SIG-M5 (cell line): ENCODE results near the gene LRP3.
"Not testable (repeated sequence)": the region's sequence is repeated elsewhere in the genome, so short reads cannot be mapped to it uniquely, and the experiment has no call there.

Experiments used
- DNase-seq: peaks from one replicate; lab custom pipeline; 2025; lab: John Stamatoyannopoulos, UW

Gene LRP3

DNA sequence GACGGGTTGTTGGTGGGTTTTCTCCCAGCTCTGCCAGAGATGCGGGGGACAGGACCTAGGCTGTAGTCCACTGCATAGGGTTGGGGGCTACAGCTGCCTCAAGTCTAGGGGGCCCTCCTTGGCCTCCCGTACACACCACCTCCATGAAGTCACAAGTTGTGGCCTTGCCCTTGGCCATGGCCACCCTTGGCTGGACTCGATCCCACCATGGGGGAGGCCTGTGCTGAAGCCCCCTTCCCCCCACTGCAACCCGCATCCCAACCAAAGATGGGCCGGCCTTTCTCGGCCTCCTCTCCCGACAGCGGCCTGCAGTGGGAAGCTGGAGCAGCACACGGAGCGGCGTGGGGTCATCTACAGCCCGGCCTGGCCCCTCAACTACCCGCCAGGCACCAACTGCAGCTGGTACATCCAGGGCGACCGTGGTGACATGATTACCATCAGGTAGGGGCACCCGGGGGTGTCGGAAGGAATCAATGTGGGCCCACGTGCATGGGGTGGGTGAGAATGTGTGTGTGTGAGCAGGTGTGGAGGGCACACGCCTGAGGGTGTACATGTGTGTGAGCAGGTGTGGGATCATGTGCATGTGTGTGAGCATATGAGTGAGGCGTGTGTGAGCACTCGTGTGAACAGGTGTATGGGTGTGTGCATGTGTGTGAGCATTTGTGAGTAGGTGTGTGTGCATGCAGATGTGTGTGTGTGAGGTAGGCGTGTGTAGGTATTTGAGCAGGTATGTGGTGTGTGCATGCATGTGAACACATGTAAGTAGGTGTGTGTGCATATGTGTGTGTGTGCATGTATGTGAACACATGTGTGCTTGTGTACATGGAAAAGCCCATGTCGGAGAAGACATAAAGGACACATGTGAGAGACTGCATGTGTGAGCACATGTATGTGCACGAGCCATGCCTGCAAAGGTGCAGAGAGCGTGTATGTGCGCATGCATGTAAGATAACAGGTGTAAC is 8.7 kb downstream of the LRP3 start:
- DNase-seq = no peak

DNA sequence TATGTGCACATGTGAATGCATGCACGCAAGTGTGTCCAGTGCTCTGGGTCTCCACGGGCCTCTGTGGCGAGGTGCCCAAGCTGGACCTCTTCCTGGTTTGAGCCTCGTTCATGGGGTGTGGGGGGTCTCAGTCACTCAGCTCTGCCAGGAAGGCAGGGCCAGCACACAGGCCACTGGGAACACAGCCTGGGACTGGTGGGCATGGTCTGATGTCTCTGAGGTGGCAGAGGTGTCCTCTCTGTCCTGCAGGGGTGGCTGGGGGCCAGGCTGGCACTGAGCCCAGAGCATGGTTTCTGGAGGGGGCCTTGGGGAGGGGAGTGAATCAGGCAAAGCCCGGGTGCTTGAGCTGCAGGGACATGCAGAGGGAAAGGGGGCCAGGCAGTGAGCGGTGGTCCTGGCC is 9.4 kb downstream of the LRP3 start:
- DNase-seq = no peak

GRCh38 chr19:33204136-33204973 is 10.2 kb downstream of the LRP3 start:
- DNase-seq = no peak

DNA sequence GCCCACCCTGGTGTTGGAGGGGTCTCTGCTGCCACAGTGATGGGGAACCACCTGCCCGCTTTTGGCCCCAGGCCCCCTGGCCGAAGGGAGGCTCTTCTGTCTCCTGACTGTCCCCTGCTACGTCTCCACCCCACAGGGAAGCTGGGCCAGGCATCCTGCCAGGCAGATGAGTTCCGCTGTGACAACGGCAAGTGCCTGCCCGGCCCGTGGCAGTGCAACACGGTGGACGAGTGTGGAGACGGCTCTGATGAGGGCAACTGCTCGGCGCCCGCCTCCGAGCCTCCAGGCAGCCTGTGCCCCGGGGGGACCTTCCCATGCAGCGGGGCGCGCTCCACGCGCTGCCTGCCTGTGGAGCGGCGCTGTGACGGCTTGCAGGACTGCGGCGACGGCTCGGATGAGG is 11.0 kb downstream of the LRP3 start:
- DNase-seq = no peak

- no peak for DNase-seq
These were observed 11.6 kb downstream of the LRP3 start for GRCh38 chr19:33205531-33206260.

DNA sequence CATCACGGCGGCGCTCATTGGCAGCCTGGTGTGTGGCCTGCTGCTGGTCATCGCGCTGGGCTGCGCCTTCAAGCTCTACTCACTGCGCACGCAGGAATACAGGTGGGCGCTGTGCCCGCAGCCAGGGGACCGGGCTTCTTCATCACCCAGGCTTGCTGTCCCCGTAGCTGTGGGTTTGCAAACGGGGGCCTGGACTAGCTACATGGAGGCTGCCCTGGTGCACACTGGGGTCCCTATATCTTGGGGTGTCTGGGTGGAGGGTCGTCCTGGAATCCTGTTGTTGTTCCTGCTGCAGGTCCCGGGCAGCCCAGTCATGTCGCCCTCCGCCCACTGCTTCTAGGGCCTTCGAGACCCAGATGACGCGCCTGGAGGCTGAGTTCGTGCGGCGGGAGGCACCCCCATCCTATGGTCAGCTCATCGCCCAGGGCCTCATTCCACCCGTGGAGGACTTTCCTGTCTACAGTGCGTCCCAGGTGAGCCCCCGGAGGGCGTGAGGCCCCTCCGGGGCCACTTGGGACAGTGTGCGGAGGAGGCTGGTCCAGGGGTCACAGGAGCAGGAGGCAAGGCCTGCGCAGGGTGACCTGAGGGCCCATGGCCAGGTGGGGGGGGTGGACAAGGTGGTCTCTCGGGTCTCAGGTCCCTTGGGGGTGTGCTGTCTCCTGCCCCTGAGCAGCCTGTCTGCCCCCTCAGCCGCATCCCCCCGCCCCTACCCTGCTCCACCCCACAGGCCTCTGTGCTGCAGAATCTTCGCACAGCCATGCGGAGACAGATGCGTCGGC is 12.3 kb downstream of the LRP3 start:
- DNase-seq = no peak

GRCh38 chr19:33207040-33207620 is 13.0 kb downstream of the LRP3 start:
- DNase-seq = no peak

DNA sequence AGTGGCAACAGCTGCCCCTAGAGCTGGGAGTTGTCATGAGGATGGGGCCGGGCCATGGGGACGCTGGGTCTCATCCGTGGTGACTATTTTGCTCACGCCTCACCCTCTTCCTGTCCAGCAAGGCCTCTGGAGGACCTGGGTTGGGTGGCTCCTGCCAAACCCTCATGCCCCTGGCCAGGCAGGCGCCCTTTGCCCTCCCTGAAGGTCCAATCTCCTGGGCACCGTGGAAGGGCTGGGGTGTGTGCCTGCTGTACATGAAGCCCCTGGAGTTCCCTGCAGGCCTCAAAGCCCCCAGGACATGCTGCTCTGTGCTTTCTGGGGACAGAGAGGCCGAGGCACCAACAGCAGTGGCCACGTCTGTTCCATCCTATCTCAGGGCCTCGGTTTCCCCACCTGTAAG is 13.8 kb downstream of the LRP3 start:
- DNase-seq = no peak

DNA sequence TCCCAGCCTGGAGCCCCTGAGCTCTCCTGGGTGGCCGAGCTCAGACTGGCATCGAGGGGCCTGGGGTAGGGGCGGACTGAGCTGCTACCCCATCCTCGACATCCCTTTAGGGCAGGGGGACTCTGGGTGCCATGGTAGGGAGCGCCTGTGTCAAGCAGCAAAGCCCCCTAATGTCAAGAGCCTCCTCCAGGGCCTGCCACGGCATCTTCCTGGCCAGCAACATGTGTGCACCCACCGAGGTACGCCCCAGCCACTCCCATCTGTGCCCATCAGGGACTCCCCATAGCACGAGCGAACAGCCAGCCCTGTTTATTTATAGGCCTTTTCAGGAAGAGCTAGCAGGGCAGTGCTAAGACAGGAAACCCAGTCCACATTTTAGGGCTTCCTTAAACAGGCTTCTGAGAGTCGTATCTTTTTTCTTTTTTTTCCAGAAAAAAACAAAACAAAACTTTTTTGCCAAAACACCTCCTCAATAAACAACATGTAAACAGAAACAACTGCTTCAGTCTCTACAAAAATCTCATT is 14.3 kb downstream of the LRP3 start:
- DNase-seq = no peak

GRCh38 chr19:33208904-33209849 is 15.0 kb downstream of the LRP3 start:
- no peak for DNase-seq

DNA sequence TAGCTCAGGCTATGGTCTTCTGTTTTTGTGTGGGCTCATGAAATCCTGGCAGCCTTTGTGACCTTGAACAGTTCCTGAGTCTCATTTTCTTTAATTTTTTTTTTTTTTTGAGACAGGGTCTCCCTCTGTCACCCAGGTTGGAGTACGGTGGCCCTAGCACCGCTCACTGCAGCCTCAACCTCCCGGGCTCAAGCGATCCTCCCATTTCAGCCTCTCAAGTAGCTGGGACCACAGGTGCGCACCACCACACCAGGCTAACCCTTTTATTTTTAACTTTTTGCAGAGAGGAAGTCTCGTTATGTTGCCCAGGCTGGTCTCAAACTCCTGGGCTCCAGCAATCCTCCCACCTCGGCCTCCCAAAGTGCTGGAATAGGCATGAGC is 15.7 kb downstream of the LRP3 start:
- DNase-seq = not testable (repeated sequence)

DNA sequence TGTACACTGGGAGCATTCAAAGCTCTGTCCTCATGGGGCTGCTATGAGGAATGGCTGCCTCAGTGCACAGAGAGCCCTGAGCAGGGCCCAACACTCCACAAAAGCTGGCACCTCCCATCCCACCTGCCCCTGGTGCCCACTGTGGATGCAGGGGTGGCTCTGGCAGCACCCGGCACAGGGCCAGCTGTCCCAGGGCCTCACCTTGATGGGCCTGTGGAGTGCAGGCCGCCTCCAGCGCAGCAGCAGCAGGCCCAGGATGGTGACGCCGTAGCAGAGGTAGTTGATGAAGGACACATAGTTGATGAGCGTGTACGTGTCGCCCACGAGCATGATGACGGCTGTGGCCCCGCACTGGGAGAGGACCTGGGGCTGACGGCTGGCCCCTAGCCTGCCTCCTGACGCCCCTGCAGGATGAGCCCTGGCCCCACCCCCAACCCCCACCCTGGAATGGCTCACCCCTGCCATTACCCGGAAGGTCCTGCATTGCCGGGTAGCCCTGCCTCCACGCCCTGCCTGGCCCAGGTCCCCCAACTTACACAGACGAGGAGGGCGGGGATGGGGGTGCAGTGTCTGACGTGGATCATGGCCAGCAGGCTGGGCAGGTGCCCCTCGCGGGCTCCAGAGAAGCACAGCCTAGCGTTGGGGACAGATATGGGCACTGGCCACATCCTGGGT is 16.3 kb downstream of the LRP3 start:
- DNase-seq = no peak

GRCh38 chr19:33211794-33212435 is 17.8 kb downstream of the LRP3 start:
- DNase-seq = no peak

DNA sequence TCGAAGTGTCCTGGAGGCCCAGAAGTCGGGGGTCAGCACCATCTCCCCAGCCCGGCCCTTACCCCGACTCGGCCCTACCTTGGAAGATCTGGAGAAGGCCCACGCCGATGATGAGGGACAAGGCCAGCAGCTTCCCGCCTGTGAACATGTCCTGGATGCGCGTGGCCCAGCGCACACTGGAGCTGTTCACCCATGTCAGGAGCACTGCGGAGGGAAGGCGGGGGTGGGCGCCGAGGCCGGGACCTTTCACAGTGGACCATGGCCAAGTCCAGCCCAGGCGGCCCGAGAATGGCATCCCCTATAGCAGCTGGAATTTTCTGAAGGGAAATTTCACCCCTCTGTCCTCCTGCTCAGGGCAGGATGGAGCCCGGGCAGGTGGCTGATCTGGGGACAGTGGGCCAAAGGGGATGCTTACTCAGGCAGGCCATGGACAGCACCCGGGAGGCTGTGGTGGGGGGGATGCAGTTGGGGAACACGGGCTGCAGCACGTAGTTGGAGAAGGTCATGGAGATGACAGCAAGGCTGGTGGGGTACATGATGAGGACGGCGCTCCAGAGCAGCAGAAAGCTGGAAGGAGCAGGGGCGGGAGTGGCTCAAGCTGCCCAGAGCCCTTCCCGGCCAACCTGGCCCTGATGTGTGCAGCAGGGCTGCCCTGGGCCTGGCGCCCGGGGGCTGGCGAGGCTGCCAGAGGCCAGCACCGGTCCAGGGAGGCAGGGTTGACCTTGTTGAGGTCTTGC is 18.5 kb downstream of the LRP3 start:
- no peak for DNase-seq

- DNase-seq = no peak
These were observed 20.5 kb downstream of the LRP3 start for GRCh38 chr19:33214596-33214995.

DNA sequence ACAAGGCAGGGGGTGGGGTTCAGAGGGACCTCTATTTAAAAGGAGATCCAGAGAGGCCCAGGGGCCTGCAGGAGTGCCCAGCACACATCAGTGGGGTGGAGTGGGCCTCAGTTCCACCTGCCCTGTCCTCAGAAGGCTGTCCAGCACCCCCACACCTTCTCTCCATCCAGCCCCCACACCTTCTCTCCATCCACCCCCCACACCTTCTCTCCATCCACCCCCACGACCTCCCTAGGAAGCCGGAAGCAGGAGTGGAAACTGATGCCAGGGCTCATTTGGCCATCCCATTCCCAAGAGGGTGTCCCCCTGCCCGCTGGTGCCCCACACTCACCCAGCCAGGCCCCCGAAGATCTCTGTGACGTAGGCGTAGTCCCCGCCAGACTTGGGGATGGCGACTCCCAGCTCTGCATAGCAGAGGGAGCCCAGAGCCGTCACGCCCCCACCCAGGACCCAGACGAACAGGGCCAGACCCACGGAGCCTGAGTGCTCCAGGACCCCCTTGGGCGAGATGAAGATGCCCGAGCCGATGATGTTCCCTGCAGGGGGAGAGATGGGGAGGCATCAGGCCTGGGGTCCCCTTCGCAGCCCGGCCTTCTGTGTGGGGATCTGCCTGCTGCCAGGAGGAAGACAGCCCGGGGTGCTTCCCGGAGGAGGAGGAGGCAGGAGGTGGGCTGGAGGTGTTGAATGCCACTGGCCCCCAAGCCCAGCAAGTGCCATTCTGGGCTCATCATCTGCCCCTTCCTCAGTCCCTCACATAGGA is 21.5 kb downstream of the LRP3 start:
- DNase-seq = no peak

GRCh38 chr19:33216198-33216830 is 22.2 kb downstream of the LRP3 start:
- DNase-seq = no peak
